GM18519 (cell line): ENCODE data around the gene NDUFS1.
"Not testable (repeated sequence)": the region's sequence is repeated elsewhere in the genome, so short reads cannot be mapped to it uniquely, and the experiment has no call there.

Source experiments
- ATAC-seq: cut with Tn5 transposase; IDR thresholded peaks from one replicate; pipeline ENCODE4 v1.9.1; 2021; ENCODE audit warnings: mild to moderate bottlenecking, moderate library complexity; ENCODE audit not compliant: unreplicated experiment, low FRiP score

The NDUFS1 gene

DNA sequence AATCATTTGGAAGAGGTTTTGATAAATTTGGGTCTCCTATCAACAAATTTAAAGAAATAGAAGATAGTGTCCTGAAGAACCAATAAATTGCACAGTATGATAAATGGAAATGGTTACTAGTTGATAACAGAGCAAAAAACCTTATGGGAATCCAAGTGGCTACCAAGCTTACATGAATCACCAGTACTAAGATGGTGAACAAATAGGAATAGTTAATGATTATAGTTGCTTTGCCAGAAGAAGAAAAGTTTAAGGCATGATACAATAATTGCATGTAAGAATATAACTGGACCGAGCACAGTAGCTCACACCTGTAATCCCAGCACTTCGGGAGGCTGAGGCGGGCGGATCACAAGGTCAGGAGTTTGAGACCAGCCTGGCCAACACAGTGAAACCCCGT lies 53.7 kb downstream of the NDUFS1 start:
- ATAC-seq: no peak

DNA sequence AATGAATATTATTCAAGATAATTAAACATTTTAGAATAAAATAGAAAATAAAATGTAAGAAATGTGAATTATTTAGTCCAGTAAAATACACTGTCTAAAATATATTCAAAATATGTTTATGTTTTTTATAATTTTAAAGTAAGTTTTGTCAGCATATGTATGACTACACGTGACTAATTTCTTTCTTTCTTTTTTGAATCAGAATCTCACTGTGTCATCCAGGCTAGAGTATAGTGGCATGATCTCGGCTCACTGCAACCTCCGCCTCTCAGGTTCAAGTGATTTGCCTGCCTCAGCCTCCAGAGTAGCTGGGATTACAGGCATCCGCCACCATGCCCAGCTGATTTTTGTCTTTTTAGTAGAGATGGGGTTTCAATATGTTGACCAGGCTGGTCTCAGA lies 54.2 kb downstream of the NDUFS1 start:
- ATAC-seq: no peak

DNA sequence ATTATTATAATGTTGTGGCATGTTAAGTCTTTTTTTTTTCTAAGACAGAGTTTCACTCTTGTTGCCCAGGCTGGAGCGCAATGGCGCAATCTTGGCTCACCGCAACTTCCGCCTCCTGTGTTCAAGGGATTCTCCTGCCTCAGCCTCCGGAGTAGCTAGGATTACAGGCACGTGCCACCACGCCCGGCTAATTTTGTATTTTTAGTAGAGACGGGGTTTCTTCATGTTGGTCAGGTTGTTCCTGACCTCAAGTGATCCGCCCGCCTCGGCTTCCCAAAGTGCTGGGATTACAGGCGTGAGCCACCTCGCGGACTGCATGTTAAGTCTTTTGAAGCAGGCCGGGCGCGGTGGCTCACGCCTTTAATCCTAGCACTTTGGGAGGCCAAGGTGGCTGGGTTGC lies 60.4 kb downstream of the NDUFS1 start:
- not testable (repeated sequence) for ATAC-seq

DNA sequence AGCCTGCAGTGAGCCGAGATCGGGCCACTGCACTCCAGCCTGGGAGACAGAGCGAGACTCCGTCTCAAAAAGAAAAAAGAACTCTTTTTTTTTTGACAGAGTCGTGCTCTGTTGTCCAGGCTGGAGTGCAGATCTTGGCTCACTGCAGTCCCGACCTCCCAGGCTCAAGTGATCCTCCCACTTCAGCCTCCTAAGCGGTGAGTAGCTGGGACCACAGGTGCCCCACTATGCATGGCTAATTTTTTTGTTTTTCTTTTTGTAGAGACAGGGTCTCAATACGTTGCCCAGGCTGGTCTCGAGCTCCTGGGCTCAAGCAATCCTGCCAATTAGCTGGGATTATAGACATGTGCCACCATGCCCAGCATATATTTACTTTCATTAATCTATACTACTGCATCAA lies 60.8 kb downstream of the NDUFS1 start:
- ATAC-seq: no peak

DNA sequence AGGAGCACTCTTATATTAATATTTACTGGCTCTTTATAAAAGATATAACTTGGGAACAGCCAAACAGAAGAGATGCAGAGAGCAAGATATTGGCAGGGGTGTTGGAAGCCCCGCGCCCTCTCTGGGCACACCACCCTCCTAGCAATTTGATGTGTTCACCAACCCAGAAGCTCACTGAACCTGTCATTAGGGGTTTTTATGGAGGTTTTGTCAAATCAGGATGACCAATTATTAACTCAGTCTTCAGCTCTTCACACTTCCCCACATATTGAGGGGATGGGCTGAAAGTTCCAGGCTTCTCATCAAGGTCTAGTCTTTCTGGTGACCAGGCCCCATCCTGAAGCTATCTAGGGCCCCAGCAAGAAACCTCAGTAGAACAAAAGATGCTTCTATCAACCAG lies 62.4 kb downstream of the NDUFS1 start:
- ATAC-seq: no peak

DNA sequence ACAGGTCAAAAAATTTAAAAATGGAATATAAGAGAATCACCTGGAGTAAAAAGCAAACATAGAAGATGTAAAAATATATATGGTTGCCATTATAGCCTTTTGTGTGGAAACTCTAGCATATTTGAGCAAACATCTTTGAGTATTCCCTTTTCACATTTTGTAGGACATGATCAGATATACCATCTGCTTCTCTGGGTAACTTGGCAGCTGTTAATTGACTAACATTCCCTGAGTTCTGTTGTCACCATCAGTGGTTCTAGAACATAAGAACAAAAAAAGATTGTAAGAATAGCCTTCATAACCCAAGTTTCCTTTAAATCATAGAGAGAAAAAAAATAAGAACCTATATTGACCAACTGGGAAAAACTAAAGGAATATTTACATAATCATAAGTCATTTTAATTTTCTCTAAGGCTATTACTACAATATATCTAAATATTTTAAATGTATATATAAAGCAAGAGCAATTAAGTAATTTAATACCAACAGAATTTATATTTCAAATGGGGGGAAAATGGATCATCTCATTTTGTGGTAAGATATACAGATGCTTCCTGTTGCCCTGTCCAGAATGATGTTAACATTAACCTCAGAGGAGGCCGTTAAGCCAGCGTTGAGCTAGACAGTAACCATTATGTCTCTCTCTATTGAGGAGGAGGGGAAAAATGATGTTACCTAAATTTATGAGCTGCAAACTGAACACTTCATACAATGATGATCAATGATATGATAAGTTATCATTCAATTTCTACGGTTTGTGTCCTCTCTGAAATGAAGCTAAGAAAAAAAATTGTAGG lies 63.5 kb downstream of the NDUFS1 start:
- ATAC-seq: no peak

DNA sequence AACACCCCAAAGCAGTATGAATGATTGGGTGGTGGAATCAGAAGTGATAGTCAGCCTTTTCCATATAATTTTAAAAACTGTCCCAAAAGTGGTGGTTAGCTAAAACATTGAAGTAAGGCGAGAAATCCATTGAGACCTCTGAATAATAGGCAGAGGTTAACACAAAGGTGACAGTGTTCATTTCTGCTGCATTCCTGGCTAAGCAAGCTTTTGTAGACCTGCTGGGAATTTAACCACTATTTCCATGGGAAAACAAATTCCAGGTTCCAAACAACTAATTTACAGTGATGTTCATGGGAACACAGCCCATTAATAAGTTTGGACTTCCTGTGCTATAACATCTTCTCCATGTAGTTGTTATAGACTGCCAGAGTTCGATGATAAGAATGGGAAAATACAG lies 66.9 kb downstream of the NDUFS1 start:
- no peak for ATAC-seq

DNA sequence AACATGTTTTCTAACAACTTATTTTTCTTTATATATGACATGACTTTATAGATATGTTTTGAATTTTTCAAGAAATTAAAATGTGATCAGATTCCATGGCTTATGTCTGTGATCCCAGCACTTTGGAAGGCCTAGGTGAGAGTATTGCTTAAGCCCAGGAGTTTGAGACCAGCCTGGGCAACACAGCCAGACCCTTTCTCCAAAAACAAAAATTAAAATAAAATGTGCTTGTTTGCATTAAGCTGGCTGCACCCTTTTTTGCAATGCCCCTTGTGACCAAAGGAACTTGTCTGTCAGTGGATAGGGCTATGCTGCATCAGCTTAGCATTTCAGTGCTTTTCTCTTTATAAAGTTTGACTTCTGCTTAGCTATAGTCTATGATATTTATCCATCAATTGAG lies 71.0 kb downstream of the NDUFS1 start:
- ATAC-seq: no peak

DNA sequence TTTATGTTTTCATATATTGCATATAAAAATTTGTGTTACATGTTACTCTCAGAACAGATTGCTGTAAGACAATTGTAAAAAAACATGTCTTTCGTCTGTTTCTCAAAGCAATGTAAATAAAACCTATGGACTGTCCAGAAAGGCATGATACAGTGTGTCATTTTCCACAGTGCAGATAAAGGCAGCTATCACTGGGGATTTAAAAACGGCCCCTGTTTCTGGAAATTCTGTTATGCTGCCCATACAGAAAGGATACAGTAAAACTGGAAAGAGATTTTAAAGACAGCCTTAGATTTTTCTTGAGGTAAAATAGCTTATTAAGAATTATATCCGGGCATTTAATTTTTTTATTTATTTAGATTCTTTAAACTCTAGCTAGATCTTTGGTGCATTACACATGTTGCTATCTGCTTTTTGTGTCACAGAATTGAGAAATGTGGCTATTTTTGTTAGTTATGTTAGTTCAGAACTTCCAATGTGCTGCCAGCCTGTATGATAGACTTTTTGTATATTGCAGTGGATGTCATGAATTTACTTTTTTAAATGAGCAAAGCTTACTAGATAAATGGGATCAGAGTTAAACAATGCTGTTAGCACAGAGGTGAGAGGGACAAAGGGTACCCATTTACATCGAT lies 72.4 kb downstream of the NDUFS1 start:
- ATAC-seq: no peak

DNA sequence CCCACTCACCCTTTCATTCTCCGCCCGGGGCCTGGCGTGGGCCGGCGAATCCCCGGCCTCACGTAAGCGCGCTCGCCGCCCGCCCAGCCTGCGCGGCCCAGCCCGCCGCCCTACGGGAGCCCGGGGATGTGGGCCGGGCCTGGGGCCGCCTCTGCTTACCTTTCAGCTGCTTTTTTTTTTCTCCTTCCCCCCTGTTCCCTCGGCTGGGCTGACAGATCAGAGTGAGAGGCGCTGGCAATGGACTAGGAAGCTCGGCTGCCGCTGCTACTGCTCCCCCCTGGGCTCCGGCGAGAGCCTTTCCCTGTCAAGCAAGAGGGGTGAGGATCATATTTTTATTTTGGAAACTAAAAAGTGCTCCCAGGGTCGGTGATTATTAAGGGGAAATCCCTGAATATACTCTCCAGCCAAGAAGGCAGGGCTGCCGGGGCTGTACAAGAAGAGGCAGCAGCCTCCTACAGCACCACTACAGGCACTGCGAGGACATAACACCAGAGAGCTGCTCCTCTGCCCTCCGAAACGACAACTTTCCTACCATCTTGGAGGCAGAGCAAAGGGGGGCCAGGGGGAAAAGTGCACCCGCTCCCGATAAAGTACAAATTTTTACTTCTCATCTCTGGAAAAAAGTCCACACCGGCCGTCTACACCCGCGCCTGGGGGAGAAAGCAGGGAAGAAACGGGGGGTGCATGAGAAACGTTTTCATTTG lies 73.3 kb downstream of the NDUFS1 start, which contains the start of gene INO80D:
Gene INO80D (minus strand): TSS at position 433 of the 704 bp plus-strand sequence. CDS start 23,158 bp downstream, outside the sequence.
- ATAC-seq: peak; percentile 87

DNA sequence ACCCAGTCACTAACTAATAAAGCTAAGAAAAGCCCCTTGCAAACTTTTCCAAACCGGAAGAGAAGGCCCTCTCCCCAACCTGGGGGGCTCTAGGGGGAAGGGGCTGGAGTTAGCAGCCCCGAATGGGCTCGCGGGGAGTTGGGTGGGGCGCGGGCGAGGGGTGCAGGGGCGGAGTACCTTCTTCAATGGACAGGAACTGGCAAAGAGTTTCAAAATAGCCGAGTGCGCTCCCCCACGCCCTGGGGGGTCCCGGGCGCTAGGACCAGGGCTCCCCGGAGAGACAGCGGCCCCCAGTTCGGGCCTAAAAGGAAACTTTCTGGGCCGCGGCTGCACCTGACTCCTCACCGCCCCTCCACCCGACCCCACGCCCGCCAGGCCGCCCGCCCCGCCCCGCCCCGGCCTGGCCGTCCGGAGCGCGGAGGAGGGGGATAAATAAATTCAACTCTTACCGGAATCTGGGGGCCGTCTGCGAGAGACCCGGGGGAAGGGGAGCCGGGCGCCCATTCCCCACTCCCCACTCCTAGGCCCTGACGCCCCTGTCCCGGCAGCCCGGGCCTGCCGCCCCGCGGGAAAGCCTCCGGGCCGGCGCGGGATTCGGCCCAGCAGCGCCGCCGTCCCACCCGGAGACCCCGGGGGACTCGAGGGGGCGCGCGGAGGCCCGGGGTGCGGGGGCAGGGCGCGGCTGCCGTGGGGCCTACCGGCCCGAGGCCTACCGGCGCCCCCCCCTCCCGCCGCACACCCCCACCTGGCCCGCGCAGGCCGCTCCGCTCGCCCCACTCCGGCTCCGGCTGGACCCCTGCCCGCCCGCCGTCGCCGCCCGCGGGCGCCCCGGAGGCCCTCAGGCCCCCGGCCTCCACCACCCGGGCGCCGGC lies 74.1 kb downstream of the NDUFS1 start:
- peak; percentile 5 for ATAC-seq

DNA sequence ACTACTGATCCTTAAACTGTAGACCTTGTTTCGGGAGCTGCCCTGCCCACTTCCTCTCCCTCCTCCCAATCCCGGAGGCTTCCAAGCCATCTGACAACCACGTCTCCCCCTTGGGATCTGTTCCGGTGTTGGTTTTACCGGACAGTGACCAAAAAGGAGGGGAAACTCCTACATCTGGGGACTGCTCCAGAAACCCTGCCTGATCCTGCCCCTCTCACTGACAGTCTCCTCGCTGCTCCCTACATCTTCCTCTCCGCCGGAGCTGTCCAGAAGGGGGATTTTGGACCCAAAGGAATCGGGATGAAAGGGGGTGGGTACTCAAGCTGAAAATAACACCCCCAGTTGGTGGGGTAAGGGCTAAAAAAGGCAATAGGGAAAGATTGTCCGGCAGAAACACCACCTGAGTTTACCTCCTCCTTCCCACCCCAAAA lies 74.8 kb downstream of the NDUFS1 start:
- ATAC-seq: no peak

DNA sequence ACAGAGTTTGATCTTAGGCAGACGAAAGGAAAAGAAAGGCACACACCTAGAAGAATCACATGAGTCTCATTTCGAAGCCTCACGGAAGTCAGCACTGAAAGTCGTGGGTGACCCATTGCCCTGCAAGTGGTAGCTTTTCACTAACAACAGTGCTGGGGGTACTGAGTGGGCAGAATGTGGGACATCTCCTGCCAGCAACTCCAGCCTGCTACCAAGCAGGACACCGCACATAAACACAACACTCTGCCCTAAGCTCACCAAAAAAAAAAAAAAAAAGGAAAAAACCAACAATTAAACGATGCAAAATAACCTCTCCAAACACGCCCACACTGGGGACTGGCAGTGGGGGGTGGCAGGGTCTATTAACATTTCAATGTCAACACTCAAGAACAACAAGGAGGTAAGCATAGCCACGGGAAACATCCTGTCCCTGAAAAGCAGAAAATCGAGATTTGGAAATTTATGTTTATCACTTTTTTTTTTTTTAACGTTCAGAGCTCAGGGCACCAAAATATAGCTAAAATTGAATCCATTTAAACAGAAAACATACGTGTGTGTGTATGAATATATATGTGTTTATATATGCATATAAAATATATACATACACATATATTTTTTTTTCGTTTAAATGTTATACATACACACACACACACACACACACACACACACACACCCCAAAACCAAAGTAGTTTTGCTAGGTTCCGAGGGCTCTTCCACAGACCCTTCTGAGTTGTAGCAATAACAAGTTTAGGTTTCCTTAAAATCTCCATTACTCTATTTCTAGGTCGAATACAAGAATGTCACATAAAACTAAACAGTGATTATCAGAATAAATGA lies 75.4 kb downstream of the NDUFS1 start:
- no peak for ATAC-seq

DNA sequence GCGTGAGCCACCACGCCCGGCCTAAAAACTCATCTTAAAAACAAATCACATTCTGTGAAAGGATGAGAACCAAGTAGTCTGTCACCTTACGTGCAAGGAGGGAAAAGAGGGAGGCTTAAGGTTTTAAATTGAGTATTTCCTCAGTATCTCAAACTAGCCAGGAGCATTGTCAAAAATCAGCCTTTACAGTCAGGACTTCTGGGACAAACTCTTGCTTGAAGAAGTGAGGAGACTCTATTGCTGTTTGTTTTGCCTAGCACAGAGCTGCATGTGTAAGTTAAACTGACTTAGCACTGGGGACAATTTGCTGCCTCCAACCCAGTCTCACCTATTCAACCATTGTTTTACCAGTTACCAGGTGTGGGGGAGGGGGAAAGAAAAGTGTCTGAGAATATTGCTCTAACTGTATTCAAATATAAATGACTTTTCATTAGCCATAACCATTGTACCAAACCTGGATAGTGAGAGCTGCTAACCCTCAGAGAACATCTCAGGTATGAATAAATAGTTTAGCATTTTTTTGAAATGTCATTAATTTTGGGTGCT lies 76.9 kb downstream of the NDUFS1 start:
- ATAC-seq: no peak

DNA sequence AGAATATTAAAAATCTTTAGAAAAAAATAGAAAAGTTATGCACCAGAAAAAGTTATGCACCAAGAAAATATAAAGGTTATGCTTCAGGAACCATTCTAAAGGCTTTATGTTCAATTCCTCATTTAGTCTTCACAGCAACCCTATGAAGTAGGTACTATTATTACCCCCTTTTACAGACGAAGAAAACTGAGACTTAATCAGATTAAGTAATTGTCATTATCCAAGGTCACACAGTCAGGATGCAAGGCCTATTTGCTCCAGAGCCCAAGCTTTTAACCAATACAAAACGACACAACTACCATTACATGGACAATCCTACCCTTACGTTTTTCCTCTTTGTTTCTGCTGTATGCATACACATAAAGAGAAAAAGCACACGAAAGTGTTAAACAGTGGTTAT lies 78.3 kb downstream of the NDUFS1 start:
- ATAC-seq: no peak

DNA sequence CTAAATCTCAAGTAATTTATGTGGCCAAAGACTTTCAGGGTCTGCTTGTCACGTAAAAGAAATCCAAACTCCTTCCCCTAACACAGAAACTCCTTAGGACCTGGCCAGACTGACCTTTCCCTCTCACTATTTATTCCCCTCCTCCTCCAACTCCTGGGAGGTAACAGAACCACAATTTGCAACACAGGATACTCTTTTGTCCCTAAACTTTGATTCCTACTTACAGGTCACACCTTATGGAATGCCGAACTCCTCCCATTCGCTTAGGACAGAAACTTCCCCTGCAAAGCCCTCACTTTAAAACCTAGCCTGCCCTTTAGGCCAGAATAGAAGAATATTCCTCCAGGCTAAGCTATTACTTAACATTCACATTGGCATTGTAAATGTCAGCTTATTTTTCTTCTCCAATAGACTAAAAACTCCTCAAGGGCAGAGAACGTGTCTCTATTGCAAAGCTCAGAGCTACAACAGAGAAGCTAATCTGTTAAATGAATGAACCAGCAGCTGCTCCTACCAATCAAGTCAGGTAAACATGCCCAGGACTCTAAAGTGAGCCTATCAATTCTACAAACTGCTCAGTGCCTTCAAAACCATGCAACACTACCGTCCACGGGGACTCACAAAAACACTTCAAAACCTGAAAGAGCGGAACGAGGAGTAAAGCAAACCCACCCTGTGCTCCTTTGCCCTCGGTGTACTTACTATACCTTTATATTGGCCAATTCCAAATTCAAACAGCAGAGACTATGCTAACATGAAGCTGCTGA lies 79.4 kb downstream of the NDUFS1 start:
- ATAC-seq: no peak

DNA sequence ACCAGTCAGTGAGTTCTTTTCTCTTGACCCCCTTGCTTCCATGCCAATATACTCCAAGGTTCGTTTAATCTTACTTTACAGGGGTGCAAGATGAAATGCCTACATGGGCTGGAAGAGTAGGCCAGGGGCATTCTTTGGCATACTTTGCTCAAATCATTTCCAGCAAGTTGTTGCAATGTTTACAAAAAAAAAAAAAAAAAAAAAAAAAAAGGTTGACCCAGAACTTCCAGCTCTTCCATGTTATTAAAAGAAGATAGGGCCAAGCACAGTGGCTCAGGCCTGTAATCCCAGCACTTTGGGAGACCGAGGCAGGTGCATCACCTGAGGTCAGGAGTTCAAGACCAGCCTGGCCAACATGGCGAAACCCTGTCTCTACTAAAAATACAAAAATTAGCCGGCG lies 81.4 kb downstream of the NDUFS1 start:
- not testable (repeated sequence) for ATAC-seq

DNA sequence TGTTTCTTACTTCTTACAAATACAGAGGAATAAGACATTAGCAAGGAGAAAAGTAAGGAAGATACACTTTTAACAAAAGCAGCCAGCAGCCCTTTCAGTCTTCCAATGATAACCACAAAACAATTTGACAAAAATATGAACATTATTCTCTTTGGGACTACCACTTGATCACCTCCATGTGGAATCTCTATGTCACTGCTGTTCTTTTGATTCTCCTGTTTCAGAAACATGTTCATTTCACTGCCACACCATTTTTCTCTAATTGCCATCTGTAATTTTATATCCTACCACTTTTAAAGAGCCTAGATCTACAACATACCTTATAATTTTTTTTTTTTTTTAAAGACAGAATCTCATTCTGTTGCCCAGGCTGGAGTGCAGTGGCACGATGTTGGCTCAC lies 84.1 kb downstream of the NDUFS1 start:
- ATAC-seq: no peak

DNA sequence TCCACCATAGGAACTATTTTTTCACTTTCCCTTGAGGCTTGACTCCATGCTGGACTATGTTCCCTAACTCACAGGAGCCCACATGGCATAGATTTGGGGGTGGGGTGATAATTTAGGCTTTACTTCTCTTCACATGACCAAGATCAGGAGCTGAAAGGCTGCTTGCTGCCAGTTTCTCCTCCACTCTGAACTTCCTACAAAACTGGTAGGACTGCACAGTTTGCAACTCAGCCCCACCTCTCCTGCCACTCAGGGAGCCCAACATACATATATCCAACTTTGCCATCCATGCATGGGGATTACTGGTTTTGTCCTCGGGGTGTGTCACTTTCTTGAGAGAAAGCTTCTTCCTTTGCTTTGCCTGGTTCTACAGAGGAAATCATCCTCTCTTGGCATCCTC lies 87.4 kb downstream of the NDUFS1 start:
- no peak for ATAC-seq
